K562 (cell line): ENCODE data around the gene SPOCD1. TPM values are rescaled to one million over a fixed set of nuclear protein-coding genes. Genes with fewer than 3 reads are reported as not detected.
A peak's percentile ranks its signal among the peaks of the same experiment; 100 is the strongest.

ENCODE experiments used
- CREB3L1 ChIP-seq: fragments of 450-650 bp; IDR thresholded peaks from 2 replicates; pipeline ENCODE4 v1.6.1; 2014; ENCODE audit warnings: low read depth, mild to moderate bottlenecking, moderate library complexity, borderline replicate concordance
- CXXC5 ChIP-seq: fragments of 250-450 bp; sonication (Bioruptor Pico); IDR thresholded peaks from 2 replicates; pipeline ENCODE4 v1.8.0; 2022; ENCODE audit warnings: inconsistent platforms, mild to moderate bottlenecking, moderate library complexity
- E2F6 ChIP-seq, 2 experiments: IDR thresholded peaks; 2 replicates each; pipeline ENCODE4 v1.6.1; 2011; ENCODE audit warnings: borderline replicate concordance in 1 of 2, control low read depth in 1 of 2, low read depth in 1 of 2, low read length in 1 of 2, mild to moderate bottlenecking in 1 of 2, mixed read lengths in 1 of 2, moderate library complexity in 1 of 2; ENCODE audit not compliant: insufficient read depth in 1 of 2, insufficient read length in 1 of 2, poor library complexity in 1 of 2, severe bottlenecking in 1 of 2; ENCODE audit errors: extremely low read depth in 1 of 2
- MAZ ChIP-seq, 2 experiments: fragments of 450-650 bp in 1 of 2; sonication (generic) in 1 of 2; formaldehyde crosslinking; IDR thresholded peaks in 1 of 2; conservative IDR thresholded peaks in 1 of 2; 2 replicates each; pipeline versions ENCODE4 v1.4.0 to v1.5.0; 2020; ENCODE audit warnings: mild to moderate bottlenecking in 1 of 2, missing genetic modification reagents in 1 of 2
- MGA ChIP-seq: fragments of 450-650 bp; IDR thresholded peaks from 2 replicates; pipeline ENCODE4 v1.6.1; 2016; ENCODE audit warnings: mild to moderate bottlenecking, moderate library complexity
- NFIX ChIP-seq: fragments of 250-450 bp; sonication (Bioruptor Pico); IDR thresholded peaks from 2 replicates; pipeline ENCODE4 v1.4.0; 2020; ENCODE audit warnings: low read depth, mild to moderate bottlenecking, moderate library complexity
- polyA plus RNA-seq, 8 experiments: library from polyadenylated mRNA; depleted of rRNA in 4 of 8; stranded (reverse) in 5 of 8; unstranded in 3 of 8; fragments of >200 nt; fragmentation: Nextera tagmentation in 2 of 8; fragmentation: Illumina TruSeq in 1 of 8; extraction: Ambion mirVana in 2 of 8; extraction: Trizol in 1 of 8; gene quantifications; 2 replicates each; pipeline versions ENCODE4 v1.2.1 to v1.2.3, GENCODE V29; 2011 to 2014; ENCODE audit warnings: inconsistent platforms in 1 of 8, missing spikeins in 1 of 8
- total RNA-seq, 7 experiments: library from RNA; depleted of rRNA in 6 of 7; stranded (reverse); fragments of >200 nt in 6 of 7; fragmentation: Illumina TruSeq in 2 of 7; extraction: Trizol in 2 of 7; gene quantifications; 2 replicates each; pipeline versions ENCODE4 v1.2.1 to v1.2.3, GENCODE V29; 2011 to 2021; ENCODE audit warnings: low replicate concordance in 1 of 7
- TF ChIP-seq, protein P1 (sequence below): sonication (generic); formaldehyde crosslinking; IDR thresholded peaks from 2 replicates; pipeline ENCODE4 v1.5.0; 2020; ENCODE audit warnings: missing genetic modification reagents
- TF ChIP-seq, protein P2 (sequence below): IDR thresholded peaks from 2 replicates; pipeline ENCODE4 v1.6.1; 2016; ENCODE audit warnings: missing genetic modification characterization, missing compliant biosample characterization

SPOCD1 gene
- total and polyA plus RNA-seq, 9 of the 15 experiments (the other 6 are each of a cell fraction or from before 2014, with no cell fraction given): 0.03 to 0.71 (median 0.26) TPM; not detected in 1

DNA sequence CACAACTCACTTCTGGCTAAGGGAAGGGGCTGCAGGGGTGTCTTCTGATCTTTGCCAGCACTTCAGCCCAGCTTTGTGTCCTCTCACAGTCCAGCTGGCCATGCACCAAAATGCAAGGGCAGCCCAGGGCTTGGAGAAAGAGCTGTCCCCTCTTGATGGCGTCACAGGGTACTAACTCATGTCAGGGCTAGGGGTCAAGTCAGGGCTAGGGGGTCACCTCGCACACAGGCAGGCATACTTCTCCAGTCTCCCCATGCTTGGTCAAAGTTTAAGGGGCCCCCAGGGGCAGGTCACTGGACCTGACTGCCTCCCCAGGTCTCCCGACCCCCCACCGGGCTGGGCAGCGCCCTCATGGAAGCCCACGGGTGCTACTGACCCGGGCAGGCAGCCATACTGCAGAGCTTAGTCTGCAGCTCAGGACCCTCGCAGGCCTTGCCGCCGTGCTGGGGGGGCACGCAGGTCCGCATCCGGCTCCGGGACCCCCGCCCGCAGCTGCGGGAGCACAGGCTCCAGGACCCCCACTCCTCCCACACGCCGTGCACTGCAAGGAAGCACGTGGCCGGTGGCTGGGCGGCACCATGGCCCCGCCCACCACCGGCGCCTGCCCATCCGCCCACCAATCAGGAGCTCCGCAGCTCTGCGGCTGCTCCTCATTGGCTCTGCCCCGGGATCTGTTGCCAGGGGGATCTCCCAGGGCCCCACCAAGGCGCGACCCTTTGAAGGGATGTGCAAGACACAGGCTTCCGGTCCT is 73.2 kb downstream of the SPOCD1 start (continued):
- TF ChIP-seq, protein P1, sequence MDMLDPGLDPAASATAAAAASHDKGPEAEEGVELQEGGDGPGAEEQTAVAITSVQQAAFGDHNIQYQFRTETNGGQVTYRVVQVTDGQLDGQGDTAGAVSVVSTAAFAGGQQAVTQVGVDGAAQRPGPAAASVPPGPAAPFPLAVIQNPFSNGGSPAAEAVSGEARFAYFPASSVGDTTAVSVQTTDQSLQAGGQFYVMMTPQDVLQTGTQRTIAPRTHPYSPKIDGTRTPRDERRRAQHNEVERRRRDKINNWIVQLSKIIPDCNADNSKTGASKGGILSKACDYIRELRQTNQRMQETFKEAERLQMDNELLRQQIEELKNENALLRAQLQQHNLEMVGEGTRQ (CRISPR knock-in tag): peak; percentile 69
- TF ChIP-seq, protein P2, sequence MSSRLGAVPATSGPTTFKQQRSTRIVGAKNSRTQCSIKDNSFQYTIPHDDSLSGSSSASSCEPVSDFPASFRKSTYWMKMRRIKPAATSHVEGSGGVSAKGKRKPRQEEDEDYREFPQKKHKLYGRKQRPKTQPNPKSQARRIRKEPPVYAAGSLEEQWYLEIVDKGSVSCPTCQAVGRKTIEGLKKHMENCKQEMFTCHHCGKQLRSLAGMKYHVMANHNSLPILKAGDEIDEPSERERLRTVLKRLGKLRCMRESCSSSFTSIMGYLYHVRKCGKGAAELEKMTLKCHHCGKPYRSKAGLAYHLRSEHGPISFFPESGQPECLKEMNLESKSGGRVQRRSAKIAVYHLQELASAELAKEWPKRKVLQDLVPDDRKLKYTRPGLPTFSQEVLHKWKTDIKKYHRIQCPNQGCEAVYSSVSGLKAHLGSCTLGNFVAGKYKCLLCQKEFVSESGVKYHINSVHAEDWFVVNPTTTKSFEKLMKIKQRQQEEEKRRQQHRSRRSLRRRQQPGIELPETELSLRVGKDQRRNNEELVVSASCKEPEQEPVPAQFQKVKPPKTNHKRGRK (tag): no peak
- 0 out of 4 replicates have a peak, but pooled peaks of 1 of the 2 experiments have one; percentile 29 for TF ChIP-seq MAZ (CRISPR knock-in tag; conservative IDR thresholded peaks at IDR 0.05 in 1 of 2, IDR thresholded peaks at IDR 0.05 in 1 of 2)
- no peak for TF ChIP-seq CREB3L1
- peak; percentile 55 for TF ChIP-seq CXXC5 (CRISPR knock-in tag)
- no peak for TF ChIP-seq NFIX (CRISPR knock-in tag)
- peak; percentile 86 to 95 for TF ChIP-seq E2F6 (IDR thresholded peaks at IDR 0.05; ENCODE audit: borderline replicate concordance in 1 of 2, extremely low read depth in 1 of 2, insufficient read depth in 1 of 2, insufficient read length in 1 of 2, low read depth in 1 of 2, low read length in 1 of 2, poor library complexity in 1 of 2, severe bottlenecking in 1 of 2)
- peak; percentile 88 for TF ChIP-seq MGA
